Effector memory CD4-positive, alpha-beta T cell (primary cell): ENCODE measurements around the gene ARHGAP12.
A peak's percentile ranks its signal among the peaks of the same experiment; 100 is the strongest.
"Not testable (repeated sequence)": the region's sequence is repeated elsewhere in the genome, so short reads cannot be mapped to it uniquely, and the experiment has no call there.

Experiments
- DNase-seq, 3 donors: peaks; one replicate each; pipeline ENCODE4 v3.0.0-alpha.2; 2020
- H3K27ac ChIP-seq: 2 replicates; pipeline ENCODE4 v1.7.0; 2013; ENCODE audit warnings: mild to moderate bottlenecking, low read length, moderate library complexity; ENCODE audit not compliant: insufficient read depth, poor library complexity, severe bottlenecking
- H3K27me3 ChIP-seq: replicated peaks from 2 replicates; pipeline ENCODE4 v1.7.0; 2013; ENCODE audit warnings: mild to moderate bottlenecking, low read length; ENCODE audit not compliant: insufficient read depth, control insufficient read depth, poor library complexity, severe bottlenecking
- H3K36me3 ChIP-seq: 2 replicates; pipeline ENCODE4 v1.7.0; 2013; ENCODE audit warnings: mild to moderate bottlenecking, low read length, moderate library complexity; ENCODE audit not compliant: control insufficient read depth, insufficient read depth
- H3K4me1 ChIP-seq: 2 replicates; pipeline ENCODE4 v1.7.0; 2013; ENCODE audit warnings: low read length, mild to moderate bottlenecking; ENCODE audit not compliant: control insufficient read depth, insufficient read depth, poor library complexity, severe bottlenecking
- H3K4me3 ChIP-seq: 2 replicates; pipeline ENCODE4 v1.7.0; 2013; ENCODE audit warnings: low read length, low read depth, mild to moderate bottlenecking; ENCODE audit not compliant: insufficient read depth, poor library complexity, severe bottlenecking
- H3K9me3 ChIP-seq: 2 replicates; pipeline ENCODE4 v1.7.0; 2013; ENCODE audit warnings: mild to moderate bottlenecking, low read length, moderate library complexity; ENCODE audit not compliant: control insufficient read depth
- total RNA-seq, 3 donors: gene quantifications; one replicate each; lab custom pipeline; 2026; lab: John Stamatoyannopoulos, UW

Gene ARHGAP12
- total RNA-seq, result 65.5 to 75.1 (median 71.4) reads per million in 3 donors

DNA sequence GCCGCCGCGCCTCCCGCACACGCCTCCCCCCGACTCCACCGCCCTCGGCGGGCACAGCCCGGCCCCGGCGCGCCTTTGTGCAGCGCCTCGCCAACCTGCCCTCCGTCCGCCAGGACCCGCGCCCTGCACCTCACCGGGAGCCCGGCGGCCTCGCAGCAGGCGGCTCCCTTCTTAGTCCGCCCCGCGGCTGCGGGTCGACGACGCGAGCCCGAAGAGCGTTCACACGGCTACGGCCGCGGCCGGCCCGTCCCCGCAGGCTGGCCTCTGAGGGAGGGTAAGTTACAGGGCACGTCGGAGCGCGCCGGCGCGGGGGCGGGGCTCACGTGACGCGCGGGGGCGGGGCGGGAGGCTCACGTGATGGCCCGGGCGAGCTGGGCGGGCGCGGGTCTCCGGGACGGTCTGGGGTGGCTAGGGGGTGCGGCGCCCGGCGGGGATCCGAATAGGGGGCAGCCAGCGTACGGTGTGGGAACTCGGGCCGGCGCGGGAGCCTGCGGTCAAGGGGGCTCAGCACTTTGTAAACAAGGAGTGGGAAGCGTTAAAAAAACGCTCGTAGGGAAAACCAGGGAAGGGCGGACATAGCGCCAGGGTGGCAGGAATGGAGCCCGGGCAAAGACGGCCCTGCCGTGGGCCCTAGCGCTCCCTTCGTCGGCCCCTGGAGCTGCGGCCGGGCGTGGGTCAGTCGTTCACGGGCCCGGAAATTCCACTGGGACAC is at the start of gene ARHGAP12:
Gene ARHGAP12 (minus strand): TSS at position 283 of the 712 bp plus-strand sequence. CDS start 19,976 bp downstream, outside the sequence.
- H3K27ac ChIP-seq, result peak within 1 kb of the TSS; percentile 71
- DNase-seq, result peak; percentile 73 to 81 (median 77)
- peaks cover 14% of the 10 kb centered on the region for H3K4me1 ChIP-seq
- H3K9me3 ChIP-seq, result no peaks in the 10 kb centered on the region
- no peaks in the 10 kb centered on the region for H3K36me3 ChIP-seq
- H3K4me3 ChIP-seq, result peak within 1 kb of the TSS; percentile 85
- H3K27me3 ChIP-seq, result no peaks in the 10 kb centered on the region

DNA sequence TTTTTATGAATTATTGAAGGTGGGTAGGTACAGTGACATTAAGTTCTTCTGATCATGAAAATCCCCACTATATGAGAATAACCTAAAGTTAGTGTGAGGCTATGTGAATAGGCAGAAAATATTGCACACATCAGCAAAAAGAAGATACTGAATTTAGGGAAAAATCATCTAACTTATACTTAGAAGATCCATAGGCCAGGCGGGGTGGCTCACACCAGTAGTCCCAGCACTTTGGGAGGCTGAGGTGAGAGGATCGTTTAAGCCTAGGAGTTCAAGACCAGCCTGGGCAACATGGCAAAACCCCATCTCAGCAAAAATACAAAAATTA is 49.5 kb upstream of the ARHGAP12 start:
- Histone ChIP-seq H3K9me3 (no peaks in the 10 kb centered on the region), H3K4me3 (no peak overlapping the region), H3K27me3 (no peaks in the 10 kb centered on the region), H3K4me1 (peaks cover 9% of the 10 kb centered on the region), H3K27ac (no peak overlapping the region), H3K36me3 (no peaks in the 10 kb centered on the region)
- no peak for DNase-seq

GRCh38 chr10:31977440-31978155 is 49.0 kb upstream of the ARHGAP12 start:
- Histone ChIP-seq H3K27me3 (no peaks in the 10 kb centered on the region), H3K4me3 (no peak overlapping the region), H3K36me3 (no peaks in the 10 kb centered on the region), H3K27ac (no peak overlapping the region), H3K9me3 (no peaks in the 10 kb centered on the region), H3K4me1 (peaks cover 9% of the 10 kb centered on the region)
- DNase-seq, result no peak

GRCh38 chr10:31975157-31975765 is 46.6 kb upstream of the ARHGAP12 start:
- DNase-seq, result no peak
- Histone ChIP-seq H3K27me3 (no peaks in the 10 kb centered on the region), H3K4me1 (peaks cover 9% of the 10 kb centered on the region), H3K4me3 (no peak overlapping the region), H3K9me3 (no peaks in the 10 kb centered on the region), H3K36me3 (no peaks in the 10 kb centered on the region), H3K27ac (no peak overlapping the region)

DNA sequence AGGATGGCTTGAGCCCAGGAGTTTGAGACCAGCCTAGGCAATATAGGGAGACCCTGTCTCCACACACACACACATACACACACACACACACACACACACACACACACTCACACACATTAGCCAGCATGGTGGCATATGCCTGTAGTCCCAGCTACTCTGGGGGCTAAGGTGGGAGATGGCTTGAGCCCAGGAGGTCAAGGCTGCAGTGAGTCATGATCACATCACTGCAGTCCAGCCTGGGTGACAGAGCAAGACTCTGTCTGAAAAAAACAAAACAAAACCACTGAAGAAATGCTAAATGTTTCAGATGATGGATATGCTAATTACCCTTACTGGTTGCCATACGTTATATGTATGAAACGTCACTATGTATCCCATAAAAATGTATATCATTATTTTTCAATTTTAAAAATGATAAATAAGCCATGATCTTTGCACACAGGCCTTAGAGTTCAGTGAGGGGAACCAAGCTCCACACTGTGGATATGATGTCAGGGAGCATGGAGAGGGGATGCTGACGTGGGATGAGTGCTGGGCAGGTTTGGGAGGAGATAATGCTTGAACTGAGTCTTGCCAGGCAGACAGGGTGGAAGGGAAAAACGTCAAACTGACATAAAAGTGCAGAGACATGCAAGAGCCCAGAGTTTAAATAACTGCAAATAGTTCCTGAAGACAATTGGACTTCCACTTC is 45.9 kb upstream of the ARHGAP12 start:
- H3K4me3 ChIP-seq, result no peak overlapping the region
- peaks cover 9% of the 10 kb centered on the region for H3K4me1 ChIP-seq
- no peaks in the 10 kb centered on the region for H3K36me3 ChIP-seq
- H3K27me3 ChIP-seq, result no peaks in the 10 kb centered on the region
- no peak for DNase-seq
- H3K27ac ChIP-seq, result no peak overlapping the region
- no peaks in the 10 kb centered on the region for H3K9me3 ChIP-seq

- Histone ChIP-seq H3K36me3 (no peaks in the 10 kb centered on the region), H3K9me3 (no peaks in the 10 kb centered on the region), H3K4me1 (peaks cover 5% of the 10 kb centered on the region), H3K27ac (no peak overlapping the region), H3K27me3 (no peaks in the 10 kb centered on the region), H3K4me3 (no peak overlapping the region)
- DNase-seq, result no peak
These were observed 43.9 kb upstream of the ARHGAP12 start for GRCh38 chr10:31972519-31973041.

DNA sequence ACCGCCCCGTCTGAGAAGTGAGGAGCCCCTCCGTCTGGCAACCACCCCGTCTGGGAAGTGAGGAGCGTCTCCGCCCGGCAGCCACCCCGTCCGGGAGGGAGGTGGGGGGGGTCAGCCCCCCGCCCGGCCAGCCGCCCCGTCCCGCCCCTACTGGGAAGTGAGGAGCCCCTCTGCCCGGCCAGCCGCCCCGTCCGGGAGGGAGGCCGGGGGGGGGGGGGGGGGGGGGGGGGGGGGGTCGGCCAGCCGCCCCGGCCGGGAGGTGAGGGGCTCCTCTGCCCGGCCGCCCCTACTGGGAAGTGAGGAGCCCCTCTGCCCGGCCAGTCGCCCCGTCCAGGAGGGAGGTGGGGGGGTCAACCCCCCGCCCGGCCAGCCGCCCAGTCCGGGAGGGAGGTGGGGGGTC is 41.2 kb upstream of the ARHGAP12 start:
- H3K36me3 ChIP-seq, H3K27ac ChIP-seq, H3K27me3 ChIP-seq, H3K4me3 ChIP-seq, H3K9me3 ChIP-seq, H3K4me1 ChIP-seq, DNase-seq: not testable (repeated sequence)

DNA sequence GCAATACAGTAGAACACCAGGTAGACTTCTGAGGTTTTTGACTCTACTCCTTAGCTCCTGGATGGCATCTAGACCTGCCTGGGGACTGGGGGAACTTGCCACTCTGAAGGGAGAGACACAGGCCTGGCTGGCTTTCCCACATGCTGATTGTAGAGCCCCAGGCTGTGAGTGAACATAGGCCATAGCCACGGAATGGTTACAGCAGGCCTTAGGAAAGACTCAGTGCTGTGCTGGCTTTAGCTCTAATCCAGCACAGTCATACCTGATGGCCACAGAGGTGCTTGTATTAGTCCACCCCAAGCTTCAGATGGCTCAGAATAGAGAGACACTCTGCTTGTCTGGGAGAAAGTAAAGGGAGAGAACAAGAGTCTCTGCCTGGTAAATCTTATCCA is 35.0 kb upstream of the ARHGAP12 start:
- no peak overlapping the region for H3K4me3 ChIP-seq
- no peaks in the 10 kb centered on the region for H3K36me3 ChIP-seq
- DNase-seq, result no peak
- H3K27me3 ChIP-seq, result no peaks in the 10 kb centered on the region
- no peaks in the 10 kb centered on the region for H3K4me1 ChIP-seq
- H3K9me3 ChIP-seq, result no peaks in the 10 kb centered on the region
- no peak overlapping the region for H3K27ac ChIP-seq

- Histone ChIP-seq H3K27ac (no peak overlapping the region), H3K36me3 (no peaks in the 10 kb centered on the region), H3K4me1 (no peaks in the 10 kb centered on the region), H3K4me3 (no peak overlapping the region), H3K9me3 (no peaks in the 10 kb centered on the region), H3K27me3 (no peaks in the 10 kb centered on the region)
- no peak for DNase-seq
These were observed 34.4 kb upstream of the ARHGAP12 start for GRCh38 chr10:31962826-31963588.
